ENCODE data around the gene CARS2. TPM values are rescaled to one million over a fixed set of nuclear protein-coding genes. Genes with fewer than 3 reads are reported as not detected.

Gene CARS2
- total and polyA plus RNA-seq, 2 experiments from 2014 or later: 39.0 to 53.5 TPM

GRCh38 chr13:110597041-110597689 is 108.8 kb downstream of the CARS2 start:
- no peak overlapping the region for H3K27ac ChIP-seq (ENCODE audit: low read depth)
- no peaks in the 10 kb centered on the region for H3K27me3 ChIP-seq (ENCODE audit: insufficient read depth)
- H3K27ac Mint-ChIP-seq: no peak overlapping the region
- H3K4me1 Mint-ChIP-seq: peaks cover 3% of the 10 kb centered on the region; the same call in 1 of the 3 replicates
- DNase-seq (ENCODE audit: low spot score) (no peak), ATAC-seq (no peak; the same call in 2 of the 3 replicates)
- H2AFZ ChIP-seq: peak overlapping the region; percentile 80
- H3K4me1 ChIP-seq (ENCODE audit: insufficient read depth): no peaks in the 10 kb centered on the region
- H3K79me2 ChIP-seq (replicated peaks; ENCODE audit: insufficient read depth): no peaks in the 10 kb centered on the region
- no peak overlapping the region for H3K4me3 ChIP-seq
- peaks cover 4% of the 10 kb centered on the region for H3K27me3 Mint-ChIP-seq (ENCODE audit: insufficient read depth, low read depth, poor library complexity)
- H3K36me3 ChIP-seq (ENCODE audit: insufficient read depth): no peaks in the 10 kb centered on the region
- H3K4me2 ChIP-seq: no peak overlapping the region
- H3K9me2 ChIP-seq (ENCODE audit: insufficient read depth): no peaks in the 10 kb centered on the region
- no peaks in the 10 kb centered on the region for H3K36me3 Mint-ChIP-seq (ENCODE audit: low read depth)
- TF ChIP-seq POLR2AphosphoS5 (IDR thresholded peaks at IDR 0.05; ENCODE audit: low read depth) (no peak), JUNB (IDR thresholded peaks at IDR 0.05; ENCODE audit: unreplicated experiment) (no peak), NANOG (IDR thresholded peaks at IDR 0.05; ENCODE audit: borderline replicate concordance) (no peak), REST (IDR thresholded peaks at IDR 0.05; ENCODE audit: unreplicated experiment) (no peak), EZH2 (IDR thresholded peaks at IDR 0.05; ENCODE audit: low read depth, unreplicated experiment) (no peak), CREB1 (CRISPR knock-in tag; IDR thresholded peaks at IDR 0.05; ENCODE audit: low read depth) (no peak), ZNF114 (CRISPR knock-in tag; IDR thresholded peaks at IDR 0.05) (no peak), STAT1 (IDR thresholded peaks at IDR 0.05; ENCODE audit: unreplicated experiment) (no peak), EZH2phosphoT487 (IDR thresholded peaks at IDR 0.05; ENCODE audit: unreplicated experiment) (no peak), ZNF331 (CRISPR knock-in tag; IDR thresholded peaks at IDR 0.05; ENCODE audit: low read depth) (no peak)
- TF ChIP-seq, protein P1, sequence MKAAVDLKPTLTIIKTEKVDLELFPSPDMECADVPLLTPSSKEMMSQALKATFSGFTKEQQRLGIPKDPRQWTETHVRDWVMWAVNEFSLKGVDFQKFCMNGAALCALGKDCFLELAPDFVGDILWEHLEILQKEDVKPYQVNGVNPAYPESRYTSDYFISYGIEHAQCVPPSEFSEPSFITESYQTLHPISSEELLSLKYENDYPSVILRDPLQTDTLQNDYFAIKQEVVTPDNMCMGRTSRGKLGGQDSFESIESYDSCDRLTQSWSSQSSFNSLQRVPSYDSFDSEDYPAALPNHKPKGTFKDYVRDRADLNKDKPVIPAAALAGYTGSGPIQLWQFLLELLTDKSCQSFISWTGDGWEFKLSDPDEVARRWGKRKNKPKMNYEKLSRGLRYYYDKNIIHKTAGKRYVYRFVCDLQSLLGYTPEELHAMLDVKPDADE (IDR thresholded peaks at IDR 0.05): no peak
- TF ChIP-seq, protein P2, sequence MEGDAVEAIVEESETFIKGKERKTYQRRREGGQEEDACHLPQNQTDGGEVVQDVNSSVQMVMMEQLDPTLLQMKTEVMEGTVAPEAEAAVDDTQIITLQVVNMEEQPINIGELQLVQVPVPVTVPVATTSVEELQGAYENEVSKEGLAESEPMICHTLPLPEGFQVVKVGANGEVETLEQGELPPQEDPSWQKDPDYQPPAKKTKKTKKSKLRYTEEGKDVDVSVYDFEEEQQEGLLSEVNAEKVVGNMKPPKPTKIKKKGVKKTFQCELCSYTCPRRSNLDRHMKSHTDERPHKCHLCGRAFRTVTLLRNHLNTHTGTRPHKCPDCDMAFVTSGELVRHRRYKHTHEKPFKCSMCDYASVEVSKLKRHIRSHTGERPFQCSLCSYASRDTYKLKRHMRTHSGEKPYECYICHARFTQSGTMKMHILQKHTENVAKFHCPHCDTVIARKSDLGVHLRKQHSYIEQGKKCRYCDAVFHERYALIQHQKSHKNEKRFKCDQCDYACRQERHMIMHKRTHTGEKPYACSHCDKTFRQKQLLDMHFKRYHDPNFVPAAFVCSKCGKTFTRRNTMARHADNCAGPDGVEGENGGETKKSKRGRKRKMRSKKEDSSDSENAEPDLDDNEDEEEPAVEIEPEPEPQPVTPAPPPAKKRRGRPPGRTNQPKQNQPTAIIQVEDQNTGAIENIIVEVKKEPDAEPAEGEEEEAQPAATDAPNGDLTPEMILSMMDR (conservative IDR thresholded peaks at IDR 0.05; ENCODE audit: low read depth in 2 of 2): no peak
- TF ChIP-seq, protein P3, sequence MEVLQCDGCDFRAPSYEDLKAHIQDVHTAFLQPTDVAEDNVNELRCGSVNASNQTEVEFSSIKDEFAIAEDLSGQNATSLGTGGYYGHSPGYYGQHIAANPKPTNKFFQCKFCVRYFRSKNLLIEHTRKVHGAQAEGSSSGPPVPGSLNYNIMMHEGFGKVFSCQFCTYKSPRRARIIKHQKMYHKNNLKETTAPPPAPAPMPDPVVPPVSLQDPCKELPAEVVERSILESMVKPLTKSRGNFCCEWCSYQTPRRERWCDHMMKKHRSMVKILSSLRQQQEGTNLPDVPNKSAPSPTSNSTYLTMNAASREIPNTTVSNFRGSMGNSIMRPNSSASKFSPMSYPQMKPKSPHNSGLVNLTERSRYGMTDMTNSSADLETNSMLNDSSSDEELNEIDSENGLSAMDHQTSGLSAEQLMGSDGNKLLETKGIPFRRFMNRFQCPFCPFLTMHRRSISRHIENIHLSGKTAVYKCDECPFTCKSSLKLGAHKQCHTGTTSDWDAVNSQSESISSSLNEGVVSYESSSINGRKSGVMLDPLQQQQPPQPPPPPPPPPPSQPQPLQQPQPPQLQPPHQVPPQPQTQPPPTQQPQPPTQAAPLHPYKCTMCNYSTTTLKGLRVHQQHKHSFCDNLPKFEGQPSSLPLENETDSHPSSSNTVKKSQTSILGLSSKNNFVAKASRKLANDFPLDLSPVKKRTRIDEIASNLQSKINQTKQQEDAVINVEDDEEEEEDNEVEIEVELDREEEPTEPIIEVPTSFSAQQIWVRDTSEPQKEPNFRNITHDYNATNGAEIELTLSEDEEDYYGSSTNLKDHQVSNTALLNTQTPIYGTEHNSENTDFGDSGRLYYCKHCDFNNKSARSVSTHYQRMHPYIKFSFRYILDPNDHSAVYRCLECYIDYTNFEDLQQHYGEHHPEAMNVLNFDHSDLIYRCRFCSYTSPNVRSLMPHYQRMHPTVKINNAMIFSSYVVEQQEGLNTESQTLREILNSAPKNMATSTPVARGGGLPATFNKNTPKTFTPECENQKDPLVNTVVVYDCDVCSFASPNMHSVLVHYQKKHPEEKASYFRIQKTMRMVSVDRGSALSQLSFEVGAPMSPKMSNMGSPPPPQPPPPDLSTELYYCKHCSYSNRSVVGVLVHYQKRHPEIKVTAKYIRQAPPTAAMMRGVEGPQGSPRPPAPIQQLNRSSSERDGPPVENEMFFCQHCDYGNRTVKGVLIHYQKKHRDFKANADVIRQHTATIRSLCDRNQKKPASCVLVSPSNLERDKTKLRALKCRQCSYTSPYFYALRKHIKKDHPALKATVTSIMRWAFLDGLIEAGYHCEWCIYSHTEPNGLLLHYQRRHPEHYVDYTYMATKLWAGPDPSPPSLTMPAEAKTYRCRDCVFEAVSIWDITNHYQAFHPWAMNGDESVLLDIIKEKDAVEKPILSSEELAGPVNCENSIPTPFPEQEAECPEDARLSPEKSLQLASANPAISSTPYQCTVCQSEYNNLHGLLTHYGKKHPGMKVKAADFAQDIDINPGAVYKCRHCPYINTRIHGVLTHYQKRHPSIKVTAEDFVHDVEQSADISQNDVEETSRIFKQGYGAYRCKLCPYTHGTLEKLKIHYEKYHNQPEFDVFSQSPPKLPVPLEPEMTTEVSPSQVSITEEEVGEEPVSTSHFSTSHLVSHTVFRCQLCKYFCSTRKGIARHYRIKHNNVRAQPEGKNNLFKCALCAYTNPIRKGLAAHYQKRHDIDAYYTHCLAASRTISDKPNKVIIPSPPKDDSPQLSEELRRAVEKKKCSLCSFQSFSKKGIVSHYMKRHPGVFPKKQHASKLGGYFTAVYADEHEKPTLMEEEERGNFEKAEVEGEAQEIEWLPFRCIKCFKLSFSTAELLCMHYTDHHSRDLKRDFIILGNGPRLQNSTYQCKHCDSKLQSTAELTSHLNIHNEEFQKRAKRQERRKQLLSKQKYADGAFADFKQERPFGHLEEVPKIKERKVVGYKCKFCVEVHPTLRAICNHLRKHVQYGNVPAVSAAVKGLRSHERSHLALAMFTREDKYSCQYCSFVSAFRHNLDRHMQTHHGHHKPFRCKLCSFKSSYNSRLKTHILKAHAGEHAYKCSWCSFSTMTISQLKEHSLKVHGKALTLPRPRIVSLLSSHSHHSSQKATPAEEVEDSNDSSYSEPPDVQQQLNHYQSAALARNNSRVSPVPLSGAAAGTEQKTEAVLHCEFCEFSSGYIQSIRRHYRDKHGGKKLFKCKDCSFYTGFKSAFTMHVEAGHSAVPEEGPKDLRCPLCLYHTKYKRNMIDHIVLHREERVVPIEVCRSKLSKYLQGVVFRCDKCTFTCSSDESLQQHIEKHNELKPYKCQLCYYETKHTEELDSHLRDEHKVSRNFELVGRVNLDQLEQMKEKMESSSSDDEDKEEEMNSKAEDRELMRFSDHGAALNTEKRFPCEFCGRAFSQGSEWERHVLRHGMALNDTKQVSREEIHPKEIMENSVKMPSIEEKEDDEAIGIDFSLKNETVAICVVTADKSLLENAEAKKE (CRISPR knock-in tag; IDR thresholded peaks at IDR 0.05): no peak
- no peaks in the 10 kb centered on the region for H3F3A ChIP-seq (replicated peaks; ENCODE audit: low read depth)
- H4K20me1 ChIP-seq (replicated peaks; ENCODE audit: insufficient read depth): no peaks in the 10 kb centered on the region
- H3K4me3 Mint-ChIP-seq: no peak overlapping the region
- no peaks in the 10 kb centered on the region for H3K9me3 Mint-ChIP-seq

All from GM23338 (cell line).